Heart left ventricle (tissue), 13 donors: ENCODE results near the gene LAMC1.

Experiments used
- POLR2A ChIP-seq, 2 donors: fragments of 450-650 bp; IDR thresholded peaks; one replicate each; pipeline ENCODE4 v1.6.1; 2017; ENCODE audit warnings: antibody characterized with exemption in 2 of 2, mild to moderate bottlenecking in 2 of 2, moderate library complexity in 2 of 2
- TF ChIP-seq, protein P1 (sequence below), 12 donors: fragments of 200-600 bp; sonication (generic) in 4 of 12; IDR thresholded peaks; one replicate each; pipeline versions ENCODE4 v1.5.0 to v1.8.0; 2018 to 2022; ENCODE audit warnings: antibody characterized with exemption in 12 of 12, mild to moderate bottlenecking in 5 of 12
- donor health status: ischemic (EF 13 %, LVEDD 7.1; RV severe dilation, severe dysfunction).
- donor health status: DM: no; HTN: yes; CAD: no.
- donor health status: DM: no; HTN: no; CAD: no.
- donor health status: ischemic (EF 25% LVEDD 6.9; RV normal size, moderate dysfunction).
- donor health status: ischemic (EF 25% LVEDD 5.7; RV mildly dilated, moderate dysfunction).
- donor health status: ischemic (EF 35%, LVEDD 5.7; RV mildly dilated, moderate dysfunction).
- donor health status: nonischemic (EF 11% LVEDD 7.7; RV severe dilation, severe dysfunction).
- donor health status: DM: yes; HTN: yes; CAD: no.
- donor health status: PGD.
- donor health status: ischemic (EF 29% LVEDD 5.4; RV normal size, mild dysfunction).
- donor health status: nonischemic (EF 23%, LVEDD 6.1; RV moderate dilation, normal function).

GRCh38 chr1:182993746-182994145, 29.5 kb upstream of the LAMC1 start:
- TF ChIP-seq, protein P1, sequence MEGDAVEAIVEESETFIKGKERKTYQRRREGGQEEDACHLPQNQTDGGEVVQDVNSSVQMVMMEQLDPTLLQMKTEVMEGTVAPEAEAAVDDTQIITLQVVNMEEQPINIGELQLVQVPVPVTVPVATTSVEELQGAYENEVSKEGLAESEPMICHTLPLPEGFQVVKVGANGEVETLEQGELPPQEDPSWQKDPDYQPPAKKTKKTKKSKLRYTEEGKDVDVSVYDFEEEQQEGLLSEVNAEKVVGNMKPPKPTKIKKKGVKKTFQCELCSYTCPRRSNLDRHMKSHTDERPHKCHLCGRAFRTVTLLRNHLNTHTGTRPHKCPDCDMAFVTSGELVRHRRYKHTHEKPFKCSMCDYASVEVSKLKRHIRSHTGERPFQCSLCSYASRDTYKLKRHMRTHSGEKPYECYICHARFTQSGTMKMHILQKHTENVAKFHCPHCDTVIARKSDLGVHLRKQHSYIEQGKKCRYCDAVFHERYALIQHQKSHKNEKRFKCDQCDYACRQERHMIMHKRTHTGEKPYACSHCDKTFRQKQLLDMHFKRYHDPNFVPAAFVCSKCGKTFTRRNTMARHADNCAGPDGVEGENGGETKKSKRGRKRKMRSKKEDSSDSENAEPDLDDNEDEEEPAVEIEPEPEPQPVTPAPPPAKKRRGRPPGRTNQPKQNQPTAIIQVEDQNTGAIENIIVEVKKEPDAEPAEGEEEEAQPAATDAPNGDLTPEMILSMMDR (IDR thresholded peaks at IDR 0.05), result no peak
- no peak for TF ChIP-seq POLR2A (IDR thresholded peaks at IDR 0.05)
